ENCODE data around the gene PROX2. TPM values are rescaled to one million over a fixed set of nuclear protein-coding genes. Genes with fewer than 3 reads are reported as not detected.

Gene PROX2
- total and polyA plus RNA-seq, 3 donors from 2014 or later = 0.06 to 0.08 (median 0.08) TPM

- Histone ChIP-seq H3K4me3 (no peak overlapping the region), H3K27ac (no peak overlapping the region), H3K27me3 (no peaks in the 10 kb centered on the region), H3K36me3 (ENCODE audit: low read depth, missing control alignments) (no peaks in the 10 kb centered on the region), H3K9me3 (no peaks in the 10 kb centered on the region), H3K4me1 (no peaks in the 10 kb centered on the region)
- intact Hi-C loops (cut with DNase I; ENCODE audit: low total_unique reads) = no loop called here
- no peak for TF ChIP-seq POLR2A (IDR thresholded peaks at IDR 0.05)
- TF ChIP-seq, protein P1, sequence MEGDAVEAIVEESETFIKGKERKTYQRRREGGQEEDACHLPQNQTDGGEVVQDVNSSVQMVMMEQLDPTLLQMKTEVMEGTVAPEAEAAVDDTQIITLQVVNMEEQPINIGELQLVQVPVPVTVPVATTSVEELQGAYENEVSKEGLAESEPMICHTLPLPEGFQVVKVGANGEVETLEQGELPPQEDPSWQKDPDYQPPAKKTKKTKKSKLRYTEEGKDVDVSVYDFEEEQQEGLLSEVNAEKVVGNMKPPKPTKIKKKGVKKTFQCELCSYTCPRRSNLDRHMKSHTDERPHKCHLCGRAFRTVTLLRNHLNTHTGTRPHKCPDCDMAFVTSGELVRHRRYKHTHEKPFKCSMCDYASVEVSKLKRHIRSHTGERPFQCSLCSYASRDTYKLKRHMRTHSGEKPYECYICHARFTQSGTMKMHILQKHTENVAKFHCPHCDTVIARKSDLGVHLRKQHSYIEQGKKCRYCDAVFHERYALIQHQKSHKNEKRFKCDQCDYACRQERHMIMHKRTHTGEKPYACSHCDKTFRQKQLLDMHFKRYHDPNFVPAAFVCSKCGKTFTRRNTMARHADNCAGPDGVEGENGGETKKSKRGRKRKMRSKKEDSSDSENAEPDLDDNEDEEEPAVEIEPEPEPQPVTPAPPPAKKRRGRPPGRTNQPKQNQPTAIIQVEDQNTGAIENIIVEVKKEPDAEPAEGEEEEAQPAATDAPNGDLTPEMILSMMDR (IDR thresholded peaks at IDR 0.05) = no peak
- DNase-seq = no peak
Measured at GRCh38 chr14:74843653-74844052, 32.3 kb downstream of the PROX2 start.

DNA sequence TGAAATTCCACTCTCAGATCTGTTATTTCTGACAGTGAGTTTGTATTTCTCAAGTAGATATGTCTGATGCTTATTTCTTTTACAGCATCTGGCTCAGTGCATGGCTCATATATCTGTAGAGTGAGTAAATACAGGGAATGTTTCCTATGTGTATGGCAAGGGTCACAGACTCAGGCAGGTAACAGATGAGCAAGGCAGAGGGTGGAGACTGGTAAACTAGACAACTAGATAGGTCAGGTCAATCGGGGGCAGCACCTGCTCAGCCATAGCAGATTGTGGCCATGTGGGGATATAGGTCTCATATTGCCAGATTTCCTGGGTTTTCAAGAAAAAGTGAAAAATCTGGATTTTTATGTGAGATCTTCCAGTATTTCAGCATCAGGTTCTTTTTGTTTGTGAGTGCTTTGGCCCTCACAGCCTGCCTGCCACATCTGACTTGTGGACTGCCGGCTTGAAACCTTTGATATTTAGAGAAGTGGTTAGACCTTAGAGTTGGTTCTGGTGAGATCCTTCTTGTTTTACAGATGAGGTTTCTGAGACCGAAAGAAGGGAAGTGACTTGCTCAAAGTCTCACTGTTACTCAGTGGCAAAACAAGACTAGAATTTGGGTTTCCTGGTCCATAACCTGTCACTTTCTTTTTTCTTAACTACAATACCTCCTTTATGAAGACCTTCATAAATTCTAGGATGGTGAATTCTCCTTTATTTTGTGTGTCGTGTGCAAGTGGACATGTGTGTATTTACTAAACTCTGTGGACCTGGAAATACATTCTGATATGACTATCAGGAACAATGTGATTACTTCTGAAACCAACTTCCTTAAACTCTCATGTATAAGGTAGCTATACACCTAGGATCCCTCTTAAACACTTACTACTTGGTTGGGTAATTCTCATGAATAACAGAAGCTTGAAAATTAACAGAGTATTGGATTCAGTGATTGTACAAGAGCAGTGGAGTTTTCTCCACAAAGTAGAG, 34.4 kb downstream of the PROX2 start:
- peaks cover 4% of the 10 kb centered on the region for H3K4me1 ChIP-seq
- 90 to 95% methylated on average over 4 of the region's 4 CpGs for WGBS, 2 donors
- TF ChIP-seq POLR2A (IDR thresholded peaks at IDR 0.05) = no peak
- TF ChIP-seq, protein P1 (IDR thresholded peaks at IDR 0.05) = no peak
- no peaks in the 10 kb centered on the region for H3K36me3 ChIP-seq (ENCODE audit: low read depth, missing control alignments)
- H3K27me3 ChIP-seq = no peaks in the 10 kb centered on the region
- H3K27ac ChIP-seq = no peak overlapping the region
- H3K9me3 ChIP-seq = no peaks in the 10 kb centered on the region
- DNase-seq = no peak
- intact Hi-C loops (cut with DNase I; ENCODE audit: low total_unique reads) = no loop called here
- H3K4me3 ChIP-seq = no peak overlapping the region

DNA sequence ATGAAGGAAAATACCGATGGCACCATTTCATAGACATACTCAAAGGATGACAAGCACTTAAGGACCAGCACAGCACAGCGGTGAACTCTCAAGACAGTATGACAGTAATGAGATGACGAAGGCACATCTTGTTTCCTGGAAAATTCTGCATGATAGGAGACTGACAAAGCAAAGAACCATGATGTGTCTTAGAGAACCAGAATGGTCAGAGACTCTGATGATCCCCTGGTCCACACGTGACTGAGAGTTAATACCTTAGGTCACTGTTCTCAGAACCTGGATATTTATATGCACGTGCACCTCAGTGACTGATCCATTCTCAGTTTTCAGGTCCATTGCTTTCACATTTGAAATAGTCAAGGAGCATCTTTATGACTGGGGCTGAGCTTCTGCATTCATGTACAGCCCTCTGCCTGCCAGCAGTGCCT, 35.3 kb downstream of the PROX2 start:
- 90 to 94% methylated on average over 5 of the region's 5 CpGs for WGBS, 2 donors

DNA sequence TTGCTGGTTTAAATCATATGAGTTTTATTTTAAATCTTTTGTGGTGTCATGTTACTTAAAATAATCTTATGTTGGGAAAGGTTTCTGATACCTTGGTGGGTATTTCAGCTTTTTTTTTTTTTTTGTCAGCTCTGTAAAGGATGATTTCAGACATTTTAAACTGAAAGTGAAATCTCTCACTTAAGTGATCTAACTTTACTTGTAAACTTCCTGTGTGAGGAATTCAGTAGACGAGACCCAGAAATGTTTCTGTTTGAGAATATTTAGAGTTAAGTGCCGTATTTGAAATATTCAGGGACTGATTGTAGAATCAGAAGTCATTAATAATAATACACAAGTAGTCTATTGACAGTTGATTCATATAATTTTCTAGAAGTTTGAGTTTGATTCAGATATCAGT, 37.8 kb downstream of the PROX2 start:
- intact Hi-C loops (cut with DNase I; ENCODE audit: low total_unique reads) = no loop called here
- Histone ChIP-seq H3K27ac (peak overlapping the region in 1 of 2 donors; percentile 61), H3K4me3 (no peak overlapping the region), H3K36me3 (ENCODE audit: low read depth, missing control alignments) (no peaks in the 10 kb centered on the region), H3K9me3 (no peaks in the 10 kb centered on the region), H3K27me3 (no peaks in the 10 kb centered on the region), H3K4me1 (peaks cover 4% of the 10 kb centered on the region)
- DNase-seq = no peak
- 44 to 54% methylated on average over 2 of the region's 2 CpGs for WGBS, 2 donors
- TF ChIP-seq, protein P1 (IDR thresholded peaks at IDR 0.05) = no peak
- no peak for TF ChIP-seq POLR2A (IDR thresholded peaks at IDR 0.05)

More for the DNA sequence above, 35.3 kb downstream of the PROX2 start:
- intact Hi-C loops (cut with DNase I; ENCODE audit: low total_unique reads) = no loop called here
- Histone ChIP-seq H3K4me3 (no peak overlapping the region), H3K4me1 (peaks cover 4% of the 10 kb centered on the region), H3K27me3 (no peaks in the 10 kb centered on the region), H3K27ac (no peak overlapping the region), H3K36me3 (ENCODE audit: low read depth, missing control alignments) (no peaks in the 10 kb centered on the region), H3K9me3 (no peaks in the 10 kb centered on the region)
- no peak for DNase-seq
- no peak for TF ChIP-seq POLR2A (IDR thresholded peaks at IDR 0.05)

DNA sequence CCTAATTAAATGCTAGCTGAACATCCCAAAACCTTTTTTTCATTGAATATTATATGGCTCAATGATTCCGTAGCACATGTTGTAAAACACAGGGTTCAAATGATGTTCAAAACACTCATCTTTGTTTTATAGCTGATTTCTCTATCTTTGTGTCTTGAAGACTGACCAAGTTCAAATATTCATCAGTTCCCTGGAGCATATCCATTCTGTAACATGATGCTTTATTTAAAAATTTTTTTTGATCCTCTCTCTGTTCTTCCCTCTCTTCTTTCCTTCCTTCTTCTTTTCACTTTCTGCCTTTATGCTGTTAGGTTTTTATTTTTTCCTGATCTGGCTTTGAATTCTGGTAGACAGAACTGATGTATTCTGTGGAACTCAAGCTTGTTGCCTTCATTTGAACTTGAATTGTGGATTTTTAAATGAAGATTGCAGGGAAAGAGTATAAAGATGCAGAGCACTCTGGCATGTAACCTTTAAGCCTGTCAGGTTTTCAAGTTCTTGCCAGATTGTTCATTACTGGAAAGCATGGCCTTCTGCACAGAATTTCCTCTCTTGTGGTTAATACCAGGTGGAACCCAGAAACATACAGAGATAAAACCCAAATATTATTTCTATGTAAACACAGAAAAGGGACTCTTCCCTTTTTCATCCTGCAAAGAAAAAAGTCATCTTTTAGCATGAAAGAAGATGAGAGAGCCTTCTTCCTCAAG, 39.5 kb downstream of the PROX2 start:
- intact Hi-C loops (cut with DNase I; ENCODE audit: low total_unique reads) = no loop called here
- no peaks in the 10 kb centered on the region for H3K27me3 ChIP-seq
- no peaks in the 10 kb centered on the region for H3K9me3 ChIP-seq
- WGBS, 2 donors = 72 to 81% methylated on average over 1 of the region's 1 CpG
- H3K36me3 ChIP-seq (ENCODE audit: low read depth, missing control alignments) = no peaks in the 10 kb centered on the region
- no peak overlapping the region for H3K4me3 ChIP-seq
- peaks cover 4% of the 10 kb centered on the region for H3K4me1 ChIP-seq
- DNase-seq = no peak
- TF ChIP-seq, protein P1 (IDR thresholded peaks at IDR 0.05) = no peak
- TF ChIP-seq POLR2A (IDR thresholded peaks at IDR 0.05) = no peak
- H3K27ac ChIP-seq = no peak overlapping the region

Measured in testis (tissue), 3 donors.